Fibroblast of peridontal ligament (primary cell): ENCODE data around the gene NPEPPS.

Experiments
- DNase-seq: peaks from one replicate; pipeline ENCODE4 v3.0.0-alpha.2; 2010; ENCODE audit errors: extremely low read depth

The NPEPPS gene

GRCh38 chr17:47629826-47630225 is 98.9 kb downstream of the NPEPPS start:
- no peak for DNase-seq

GRCh38 chr17:47630614-47631013 is 99.7 kb downstream of the NPEPPS start:
- no peak for DNase-seq

- DNase-seq, result no peak
Measured at GRCh38 chr17:47632991-47633390, 102.1 kb downstream of the NPEPPS start.

- peak; percentile 38 for DNase-seq
Measured at GRCh38 chr17:47633996-47634395, 103.1 kb downstream of the NPEPPS start.

GRCh38 chr17:47634870-47635269 is 104.0 kb downstream of the NPEPPS start:
- DNase-seq, result no peak

- DNase-seq, result no peak
Measured at GRCh38 chr17:47635734-47636133, 104.8 kb downstream of the NPEPPS start.

- DNase-seq, result no peak
Measured at GRCh38 chr17:47636273-47637030, 105.5 kb downstream of the NPEPPS start.

- no peak for DNase-seq
Measured at GRCh38 chr17:47638903-47639302, 108.0 kb downstream of the NPEPPS start.

- DNase-seq, result no peak
Measured at GRCh38 chr17:47640076-47640475, 109.2 kb downstream of the NPEPPS start.

GRCh38 chr17:47641202-47641601 is 110.3 kb downstream of the NPEPPS start:
- no peak for DNase-seq

- DNase-seq, result no peak
Measured at GRCh38 chr17:47643116-47643515, 112.2 kb downstream of the NPEPPS start.

- no peak for DNase-seq
Measured at GRCh38 chr17:47644324-47644723, 113.4 kb downstream of the NPEPPS start.

GRCh38 chr17:47649153-47649971 is 118.5 kb downstream of the NPEPPS start, which contains the start of gene KPNB1:
TSS of gene KPNB1 (plus strand) at chr17:47649919. CDS start at chr17:47650245, 326 bp downstream.
- peak; percentile 100 for DNase-seq

- DNase-seq, result no peak
Measured at GRCh38 chr17:47649972-47650524, 119.1 kb downstream of the NPEPPS start.

GRCh38 chr17:47650525-47651522 is 119.9 kb downstream of the NPEPPS start:
- DNase-seq, result peak; percentile 89

GRCh38 chr17:47651704-47652103 is 120.8 kb downstream of the NPEPPS start:
- no peak for DNase-seq

- DNase-seq, result peak; percentile 19
Measured at GRCh38 chr17:47652570-47652969, 121.7 kb downstream of the NPEPPS start.

- DNase-seq, result no peak
Measured at GRCh38 chr17:47653442-47653841, 122.5 kb downstream of the NPEPPS start.

- peak; percentile 15 for DNase-seq
Measured at GRCh38 chr17:47654991-47655390, 124.1 kb downstream of the NPEPPS start.

GRCh38 chr17:47660064-47660492 is 129.2 kb downstream of the NPEPPS start:
- no peak for DNase-seq

GRCh38 chr17:47663912-47664623 is 133.2 kb downstream of the NPEPPS start:
- peak; percentile 78 for DNase-seq
